ENCODE measurements around the gene PIEZO2. TPM values are rescaled to one million over a fixed set of nuclear protein-coding genes. Genes with fewer than 3 reads are reported as not detected.
"Not testable (repeated sequence)": the region's sequence is repeated elsewhere in the genome, so short reads cannot be mapped to it uniquely, and the experiment has no call there.

The PIEZO2 gene
- polyA plus RNA-seq, 5 donors: 177 to 232 (median 217) TPM

DNA sequence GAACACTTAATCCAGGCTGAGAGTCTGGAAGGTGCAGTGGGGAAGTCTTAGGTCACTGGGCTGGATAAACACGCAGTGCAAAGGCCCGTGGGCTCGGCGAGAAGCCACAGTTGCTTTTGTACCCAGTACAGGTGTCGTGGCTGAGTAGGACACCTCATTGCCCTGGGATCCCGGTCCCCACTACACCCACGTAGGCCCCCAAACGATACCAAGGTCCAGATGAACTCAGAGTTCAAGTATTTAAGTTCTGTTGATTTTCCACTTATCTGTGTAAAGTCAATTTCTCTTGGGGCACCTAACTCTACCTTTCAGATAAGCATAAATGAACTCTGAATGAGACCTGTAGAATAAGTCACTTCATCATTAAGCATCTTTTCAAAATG lies 302.0 kb downstream of the PIEZO2 start:
- no peak for DNase-seq

DNA sequence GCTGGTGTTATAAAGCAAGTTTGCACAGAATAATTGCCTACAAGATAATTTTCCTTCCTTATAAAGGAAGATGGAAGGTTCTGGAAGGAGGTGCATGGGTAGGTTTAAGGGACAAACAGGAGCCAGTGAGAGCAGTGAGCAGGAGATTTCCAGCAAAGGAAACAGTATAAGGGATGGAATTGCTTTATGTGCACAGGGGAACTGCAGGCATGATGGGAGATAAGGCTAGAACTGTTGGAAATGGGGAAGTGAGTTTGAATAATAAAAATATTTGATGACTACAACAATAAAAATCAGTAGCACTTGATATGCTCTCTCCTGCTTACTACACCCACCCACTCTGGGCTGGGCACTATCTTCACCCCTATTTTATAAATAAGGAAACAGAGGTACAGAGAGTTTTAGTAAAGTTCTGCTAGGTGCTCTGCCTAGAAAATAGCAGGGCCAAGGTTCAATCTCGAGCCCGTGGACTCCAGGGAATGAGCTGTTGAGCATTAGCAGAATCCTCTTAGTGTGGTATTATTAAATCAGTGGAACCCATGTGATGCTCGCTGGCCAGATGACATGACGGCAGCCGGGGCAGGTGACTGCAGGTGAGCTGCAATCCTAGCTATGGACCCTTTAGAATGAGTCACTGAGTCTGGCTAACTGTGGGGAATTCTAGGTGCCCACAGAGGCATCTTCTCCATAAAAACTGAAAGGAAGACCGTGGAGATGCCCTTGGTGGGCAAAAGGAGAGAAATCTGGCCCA lies 302.5 kb downstream of the PIEZO2 start:
- DNase-seq: no peak

DNA sequence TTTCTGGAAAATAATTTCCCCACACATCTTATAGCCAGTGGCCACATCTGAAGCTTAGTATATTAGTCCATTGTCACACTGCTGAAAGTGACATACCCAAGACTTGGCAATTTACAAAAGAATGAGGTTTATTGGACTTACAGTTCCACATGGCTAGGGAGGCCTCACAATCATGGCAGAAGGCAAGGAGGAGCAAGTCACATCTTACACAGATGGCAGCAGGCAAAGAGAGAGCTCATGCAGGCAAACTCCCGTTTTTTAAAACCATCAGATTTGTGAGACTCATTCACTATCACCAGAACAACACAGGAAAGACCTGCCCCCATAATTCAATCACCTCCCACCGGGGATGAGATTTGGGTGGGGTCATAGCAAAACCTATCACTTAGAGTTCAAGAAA lies 303.3 kb downstream of the PIEZO2 start:
- not testable (repeated sequence) for DNase-seq

DNA sequence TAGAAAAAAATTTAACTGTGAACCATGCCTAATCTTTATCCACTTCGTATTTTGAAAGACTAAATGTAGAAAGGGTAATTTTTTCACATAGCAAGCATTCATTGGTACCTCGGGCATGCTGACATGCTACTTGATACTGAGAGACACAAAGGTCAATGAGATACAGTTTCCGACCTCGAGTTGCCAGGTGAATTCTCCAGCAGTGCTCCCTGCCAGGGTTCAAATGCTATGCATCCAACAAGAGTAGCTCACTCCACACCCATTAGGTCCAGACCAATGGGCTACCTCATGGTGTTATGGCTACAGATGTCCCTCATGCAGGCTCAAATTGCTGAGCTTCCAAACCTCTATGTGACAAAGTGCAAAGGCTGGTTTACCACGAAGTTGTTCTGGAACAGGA lies 305.8 kb downstream of the PIEZO2 start:
- DNase-seq: no peak

DNA sequence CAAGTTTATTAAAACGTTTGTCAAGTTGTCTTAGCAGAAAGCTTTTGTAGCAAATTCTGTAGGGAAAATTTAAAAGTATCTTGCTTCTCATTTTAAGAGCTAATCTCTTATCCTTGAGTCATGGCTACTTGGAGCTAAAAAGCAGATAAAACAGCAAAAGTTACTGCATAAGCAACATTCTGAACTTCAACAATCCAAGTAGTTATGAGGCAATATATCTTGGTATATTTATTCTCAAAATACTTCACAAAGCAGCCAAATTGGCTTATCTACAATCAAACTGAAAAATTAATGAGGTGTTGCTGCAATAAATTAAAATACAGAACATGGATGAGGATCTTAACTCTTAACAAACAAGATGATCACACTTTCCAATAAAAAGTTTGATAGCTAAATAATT lies 306.5 kb downstream of the PIEZO2 start:
- DNase-seq: peak; percentile 78 to 79

DNA sequence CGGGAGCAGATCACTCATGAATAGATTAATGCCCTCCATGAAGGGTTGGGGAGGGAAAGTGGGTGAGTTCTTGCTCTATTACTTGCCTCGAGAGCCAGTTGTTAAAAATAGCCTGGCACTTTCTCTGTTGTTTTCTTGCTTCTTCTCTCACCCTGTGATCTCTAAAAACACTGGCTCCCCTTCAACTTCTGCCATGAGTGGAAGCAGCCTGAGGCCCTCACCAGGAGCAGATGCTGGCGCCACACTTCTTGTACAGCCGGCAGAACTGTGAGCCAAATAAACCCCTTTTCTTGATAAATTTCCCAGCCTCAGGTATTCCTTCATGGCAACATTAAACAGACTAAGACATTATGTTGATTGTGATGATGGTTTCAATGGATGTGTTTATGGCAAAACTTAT lies 307.0 kb downstream of the PIEZO2 start:
- peak in 1 of 2 donors; percentile 45 for DNase-seq

DNA sequence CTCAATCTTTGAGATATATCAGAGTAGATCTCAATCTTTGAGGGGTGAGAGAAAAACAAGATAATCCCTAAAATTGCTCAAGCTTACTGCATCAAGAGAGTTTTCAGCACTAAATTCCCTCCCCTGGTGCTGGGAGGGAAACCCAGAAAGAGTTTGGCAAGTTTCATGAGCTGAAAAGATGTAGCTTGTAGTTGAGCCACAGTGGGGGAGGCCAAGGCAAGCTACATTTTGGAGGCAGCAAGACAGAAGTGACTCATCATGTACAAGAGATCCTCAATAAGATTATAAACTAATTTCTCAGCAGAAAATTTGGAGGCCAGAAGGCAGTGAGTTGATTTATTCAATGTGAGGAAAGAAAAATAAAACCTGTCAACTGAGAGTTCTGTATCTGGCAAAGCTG lies 308.2 kb downstream of the PIEZO2 start:
- peak; percentile 79 to 86 for DNase-seq

DNA sequence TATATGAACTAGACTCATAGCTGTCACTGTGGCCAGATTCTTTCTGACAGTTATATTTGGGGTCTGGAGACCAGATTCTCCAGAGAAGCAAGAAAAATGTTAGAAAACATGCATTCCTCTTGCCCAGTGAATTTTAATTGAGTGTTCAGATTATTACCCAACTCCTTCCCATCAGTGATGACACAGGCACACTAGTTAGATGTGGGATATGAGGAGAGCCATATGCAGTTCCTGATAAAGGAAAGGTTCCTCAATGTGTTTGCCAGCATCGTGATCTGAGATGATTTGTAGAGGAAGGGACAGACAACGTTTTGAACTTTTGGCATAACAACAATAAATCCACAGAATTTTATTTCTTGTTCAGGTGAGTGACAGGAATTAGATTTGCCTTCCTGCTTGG lies 308.6 kb downstream of the PIEZO2 start:
- DNase-seq: peak; percentile 80 to 84

DNA sequence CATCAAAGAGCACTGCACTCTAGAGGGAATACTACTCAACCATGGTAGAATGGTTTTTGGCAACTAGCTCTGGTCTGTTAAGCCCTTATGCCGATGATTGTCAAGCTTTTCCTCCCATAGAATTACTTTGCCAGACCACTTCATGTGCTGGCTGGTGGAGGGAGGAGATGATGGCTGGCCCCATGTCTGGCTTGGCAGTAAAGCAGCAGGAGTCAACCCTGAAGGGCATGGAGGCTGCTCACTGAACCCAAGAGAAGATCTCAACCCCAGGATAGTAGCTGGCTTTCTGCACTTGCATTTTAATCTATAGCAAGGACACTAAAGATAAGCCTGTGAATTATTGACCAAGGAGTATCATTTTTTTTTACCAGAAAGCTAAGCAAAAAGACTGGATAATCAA lies 309.9 kb downstream of the PIEZO2 start:
- DNase-seq: no peak

DNA sequence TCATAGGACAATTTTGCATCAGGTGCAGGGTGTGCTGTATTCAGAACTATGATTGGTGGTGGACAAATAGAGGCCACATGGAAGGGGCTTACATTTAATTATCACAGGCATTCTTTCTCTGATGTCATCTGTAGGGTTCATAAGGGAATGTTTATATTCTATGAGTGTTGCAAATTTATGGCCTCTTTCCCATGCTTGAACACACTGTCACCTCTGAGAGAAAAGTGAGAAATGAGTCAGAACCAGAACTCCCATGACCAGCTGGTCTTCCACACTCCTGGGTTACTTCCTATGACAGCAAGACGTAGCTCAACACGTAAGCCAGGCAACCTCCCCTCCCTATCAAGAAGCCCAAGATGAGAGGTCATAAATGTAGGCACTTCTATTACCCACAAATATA lies 310.8 kb downstream of the PIEZO2 start:
- DNase-seq: no peak

DNA sequence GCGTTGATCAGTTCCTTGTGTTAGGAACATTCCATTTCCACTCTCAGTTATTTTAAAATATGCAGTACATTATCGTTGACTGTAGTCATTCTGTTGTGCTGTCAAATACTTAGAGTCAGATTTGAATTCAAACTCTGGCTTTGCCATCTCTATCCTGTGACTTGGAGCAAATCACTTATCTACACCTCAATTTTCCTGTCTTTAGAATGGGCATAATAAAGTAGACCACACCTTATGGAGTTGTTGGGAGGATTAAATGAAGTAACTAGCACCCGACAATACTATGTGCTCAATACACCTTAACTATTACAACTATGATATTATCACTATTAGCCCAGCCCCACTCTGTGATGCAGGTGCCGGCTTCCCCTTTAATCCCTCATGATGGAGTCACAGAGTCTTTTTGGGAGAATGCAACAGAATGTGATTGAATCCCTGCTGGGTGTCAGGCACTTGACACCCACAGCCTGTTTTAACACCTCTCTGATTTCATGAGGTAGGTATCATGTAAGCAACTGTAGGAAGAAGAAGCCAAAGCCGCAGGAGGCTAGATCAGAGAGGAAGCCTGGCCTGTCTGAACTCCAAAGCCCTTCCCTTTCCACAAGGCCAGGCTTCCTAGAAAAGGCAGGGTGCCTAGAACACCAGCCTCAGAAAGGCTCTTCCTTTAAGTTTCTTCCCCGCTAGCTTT lies 315.1 kb downstream of the PIEZO2 start:
- DNase-seq: no peak

DNA sequence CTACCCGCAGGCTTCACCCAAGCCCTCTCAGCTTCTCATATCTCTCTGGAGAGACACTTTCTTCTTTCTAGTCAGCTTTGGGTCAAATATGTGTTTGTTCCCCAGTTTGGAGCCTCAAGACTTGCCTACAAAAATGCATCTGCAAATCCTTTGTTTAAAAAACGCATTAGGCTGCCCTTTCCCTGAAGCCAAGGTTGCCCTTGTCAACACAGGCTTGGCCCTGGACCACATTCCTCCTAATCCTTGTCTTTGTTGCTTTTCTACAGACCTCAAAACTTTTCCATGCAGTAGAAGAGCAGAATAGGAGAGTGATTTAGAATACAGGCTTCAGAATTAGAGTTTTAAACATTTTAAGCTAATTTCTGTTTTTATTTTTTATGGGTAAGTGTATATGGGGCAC lies 315.7 kb downstream of the PIEZO2 start:
- no peak for DNase-seq

DNA sequence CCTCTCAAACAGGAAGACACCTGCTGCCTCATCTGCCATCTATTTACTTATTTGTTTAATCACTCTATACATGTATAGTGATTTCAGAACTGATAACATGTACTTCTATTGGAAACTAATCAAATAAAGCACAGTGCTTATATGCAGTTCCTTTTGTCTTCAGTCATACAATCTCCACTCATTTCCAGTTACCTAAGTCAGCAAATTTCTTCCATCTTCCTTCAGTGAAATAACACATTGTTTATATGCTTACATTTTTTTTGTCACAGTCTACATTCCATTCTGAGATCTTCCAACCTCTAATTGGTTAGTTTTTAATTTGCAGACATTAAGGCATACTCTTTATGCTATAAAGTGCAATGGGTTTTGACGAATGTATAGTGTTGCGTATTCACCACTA lies 323.0 kb downstream of the PIEZO2 start:
- DNase-seq: no peak

DNA sequence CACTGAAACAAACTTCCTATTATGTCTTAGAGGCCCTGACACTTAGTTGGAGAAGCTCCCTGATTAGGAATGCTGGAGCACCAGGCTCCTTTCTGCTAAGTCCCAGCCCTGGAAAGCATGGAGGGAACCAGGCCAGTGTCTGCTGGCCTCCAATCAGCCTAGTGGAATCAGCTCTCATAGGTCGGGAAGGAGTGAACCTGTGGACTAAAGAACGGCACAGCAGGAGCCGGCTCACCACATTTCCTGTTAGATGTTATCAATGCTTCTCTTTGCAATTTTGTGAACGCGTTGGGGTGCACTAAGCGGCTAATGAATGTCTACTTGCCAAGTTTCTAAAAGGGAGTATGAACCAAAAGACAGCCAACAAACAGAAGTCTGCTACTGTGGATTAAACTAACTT lies 326.9 kb downstream of the PIEZO2 start:
- DNase-seq: no peak

DNA sequence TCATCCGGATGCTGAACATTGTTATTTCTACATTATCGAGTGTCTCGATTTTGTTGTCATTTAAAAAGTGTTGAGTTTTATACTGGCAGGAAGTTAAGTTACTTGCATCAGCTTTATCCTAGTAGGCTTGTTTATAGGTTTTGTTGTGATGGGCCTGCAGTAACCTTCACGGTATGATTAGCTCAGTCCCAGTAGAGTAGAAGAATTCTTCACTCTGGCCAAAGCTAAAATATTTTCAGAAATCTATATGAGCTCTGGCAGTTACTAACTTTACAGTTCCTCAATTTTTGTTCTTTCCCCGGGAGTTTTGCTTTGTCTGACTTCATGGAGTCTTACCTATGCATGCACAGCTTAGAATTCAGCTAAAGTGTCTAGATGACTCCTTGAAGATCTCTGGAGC lies 328.7 kb downstream of the PIEZO2 start:
- DNase-seq: no peak

DNA sequence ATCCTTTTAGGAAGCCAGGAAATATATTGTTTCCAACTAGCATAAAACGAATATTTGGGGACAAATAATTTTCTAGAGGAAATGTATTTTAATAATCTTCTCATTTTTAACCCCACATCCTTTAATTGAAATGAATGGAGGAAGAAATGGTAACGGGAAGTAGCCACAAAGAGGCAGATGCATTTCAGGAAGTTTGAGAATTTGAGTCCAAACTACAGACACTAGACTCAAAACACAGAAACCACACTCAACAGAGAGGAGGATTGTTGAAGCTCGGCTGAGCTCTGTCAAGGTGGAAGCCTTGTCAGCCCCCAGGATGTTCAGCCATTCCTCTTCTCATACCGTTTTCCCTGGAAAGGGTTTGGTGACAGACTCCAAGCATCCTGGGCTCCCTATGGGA lies 335.0 kb downstream of the PIEZO2 start:
- DNase-seq: no peak

DNA sequence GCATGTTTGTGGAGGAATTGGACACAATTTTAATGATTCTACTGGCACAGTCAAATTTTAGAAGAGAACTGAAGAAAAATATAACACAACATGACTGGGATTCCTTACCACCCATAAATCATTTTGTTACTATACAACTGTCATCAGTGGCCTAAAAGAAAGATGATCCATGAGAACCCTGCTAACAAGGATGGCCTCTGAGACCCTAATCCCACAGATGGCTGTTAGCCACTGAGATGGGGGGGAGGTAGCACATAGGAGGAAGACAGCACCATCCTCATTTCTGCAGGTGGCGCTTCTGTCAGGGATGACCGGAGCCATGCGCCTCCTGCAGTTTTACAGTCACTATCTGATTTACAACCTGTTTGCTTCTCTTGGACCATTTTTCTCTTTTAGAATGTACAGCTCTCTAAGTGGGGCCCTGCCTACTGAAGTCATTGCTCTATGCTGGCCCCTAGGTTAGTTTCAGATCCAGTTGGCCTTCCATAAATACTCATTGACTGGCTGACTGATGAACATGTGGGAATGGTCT lies 343.7 kb downstream of the PIEZO2 start:
- DNase-seq: no peak

DNA sequence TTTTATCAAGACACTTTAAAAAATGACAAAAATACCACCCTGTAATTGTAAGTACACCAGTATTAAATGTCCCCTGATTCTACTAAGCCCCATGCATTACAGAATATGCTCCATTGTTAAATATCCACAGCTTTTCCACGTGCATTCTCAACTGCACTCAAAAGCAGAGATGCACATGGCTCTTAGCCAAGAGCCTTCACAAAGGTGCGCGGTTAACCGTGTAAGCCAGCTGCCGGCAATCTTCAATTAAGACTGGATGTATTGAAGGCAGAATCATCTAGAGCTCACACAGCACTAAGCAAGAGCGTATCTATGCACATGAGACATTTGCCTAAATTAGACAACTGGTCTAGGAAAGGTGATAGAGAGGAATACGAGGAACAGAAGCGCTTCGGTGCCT lies 345.2 kb downstream of the PIEZO2 start:
- DNase-seq: no peak

DNA sequence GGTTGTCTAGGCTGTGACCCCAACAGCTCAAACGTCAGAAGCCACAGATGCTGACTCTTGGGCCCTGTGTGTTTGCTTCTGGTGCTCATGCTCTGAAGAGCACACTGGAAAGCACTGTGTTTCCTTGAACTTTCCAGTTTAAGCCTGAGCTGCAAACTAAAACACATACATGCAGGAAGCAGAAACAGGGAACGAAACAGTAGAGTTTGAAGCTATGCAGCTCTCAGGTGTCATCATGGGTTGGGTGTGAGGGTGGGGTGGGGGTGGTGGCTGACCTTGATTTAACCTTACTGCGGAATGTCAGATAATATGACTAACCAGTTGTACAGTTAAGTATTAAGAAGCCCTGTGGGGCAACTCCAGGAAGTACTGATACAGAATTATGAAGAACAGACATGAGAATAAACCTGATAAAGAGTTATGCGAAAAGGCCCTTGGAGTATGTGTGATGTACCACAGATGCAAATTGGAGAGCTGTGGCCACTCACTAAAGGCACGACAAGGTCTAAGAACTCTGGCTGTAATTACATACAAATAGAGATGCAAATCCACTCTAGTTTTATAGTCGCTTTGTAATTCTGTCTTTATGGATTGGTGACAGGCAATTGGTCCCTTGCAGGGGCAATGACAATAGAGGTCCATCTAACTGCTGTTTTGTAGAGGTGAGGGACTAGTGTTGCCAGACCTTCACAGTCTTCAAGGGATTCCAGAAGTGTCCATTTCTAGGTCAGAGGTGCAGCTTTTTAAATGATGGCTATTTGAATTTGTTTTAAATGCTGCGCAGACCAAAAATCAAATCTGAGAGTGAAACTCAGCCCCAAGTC lies 350.4 kb downstream of the PIEZO2 start:
- no peak for DNase-seq

DNA sequence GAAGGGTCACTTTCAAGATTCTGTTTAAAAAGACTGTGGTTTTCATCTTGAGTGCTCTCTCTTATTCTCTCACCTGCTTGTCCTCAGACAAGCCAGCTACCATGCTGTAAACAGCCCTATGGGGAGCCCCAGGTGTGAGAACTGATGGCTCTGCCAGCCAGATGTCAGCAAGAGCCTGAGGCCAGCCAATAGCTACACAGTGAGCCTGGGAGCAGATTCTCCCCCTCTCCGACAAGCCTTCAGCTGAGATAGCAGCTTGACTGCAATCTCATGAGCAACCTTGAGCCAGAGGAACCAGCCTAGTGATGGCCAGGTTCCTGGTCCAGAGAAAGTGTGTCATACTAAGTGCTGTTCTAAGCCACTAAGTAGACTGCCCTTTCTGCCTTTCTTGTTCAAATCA lies 351.5 kb downstream of the PIEZO2 start:
- no peak for DNase-seq

DNA sequence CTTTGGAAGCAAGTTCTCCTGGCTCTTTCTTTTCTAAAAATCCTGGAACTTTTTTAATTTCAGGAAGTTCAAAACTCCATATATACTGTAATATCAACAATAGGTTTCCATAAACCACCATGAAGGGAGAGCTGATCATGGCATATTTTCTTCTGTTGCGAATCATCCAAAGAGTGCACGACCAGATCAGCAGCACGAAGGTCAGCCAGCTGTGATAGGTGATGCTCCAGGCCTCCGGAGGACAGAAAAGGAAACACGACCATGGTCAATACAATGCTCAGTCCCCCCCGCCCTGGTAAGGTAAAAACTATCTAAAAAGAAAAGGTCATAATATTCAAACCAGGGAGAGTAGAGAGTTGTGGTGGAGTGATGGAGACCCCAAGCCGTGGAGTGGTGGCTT lies 354.6 kb downstream of the PIEZO2 start:
- no peak for DNase-seq

DNA sequence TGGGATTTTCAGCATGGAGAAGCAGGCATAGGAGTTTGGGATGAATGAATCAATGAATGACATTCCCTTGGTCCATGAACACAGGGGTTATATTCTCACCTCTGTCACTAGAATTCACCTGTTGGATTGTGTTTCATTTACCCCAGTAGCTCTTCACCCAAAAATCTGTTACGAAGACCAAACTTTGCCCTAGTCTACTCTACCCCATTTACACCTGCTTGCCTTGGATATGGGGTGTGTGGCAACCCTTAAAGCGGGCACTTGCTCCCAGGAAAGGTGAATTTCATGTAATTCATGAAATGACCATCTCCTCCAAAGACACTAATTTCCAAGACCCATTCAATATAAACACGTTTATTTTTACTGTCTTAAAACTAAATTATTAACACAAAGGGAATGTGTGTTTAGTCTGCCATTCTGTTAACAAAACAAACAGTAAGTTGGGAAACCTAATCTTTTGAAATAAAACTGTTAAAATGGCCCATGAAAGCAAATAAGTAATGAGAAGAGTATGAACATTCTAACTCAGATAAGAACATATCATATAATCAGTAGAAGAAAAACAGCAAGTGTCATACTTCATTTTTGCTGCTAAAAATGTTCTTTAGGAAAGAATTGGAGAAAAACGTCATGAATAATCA lies 355.5 kb downstream of the PIEZO2 start:
- DNase-seq: no peak
